Measurements from ENCODE around the gene SYCE3.

Gene SYCE3

GRCh38 chr22:50531546-50531961, 31.2 kb downstream of the SYCE3 start:
- DNase-seq (ENCODE audit: low read depth in 3 of 3) = peak in 2 of 3 donors; percentile 56 to 67

- DNase-seq (ENCODE audit: low read depth in 3 of 3) = peak; percentile 66 to 83 (median 71)
Measured at GRCh38 chr22:50530877-50531545, 31.7 kb downstream of the SYCE3 start.

GRCh38 chr22:50530580-50530876, 32.2 kb downstream of the SYCE3 start:
- DNase-seq (ENCODE audit: low read depth in 3 of 3) = no peak

- DNase-seq (ENCODE audit: low read depth in 3 of 3) = peak in 1 of 3 donors; percentile 47
Measured at GRCh38 chr22:50529897-50530579, 32.7 kb downstream of the SYCE3 start, which contains the start of gene TYMP. TYMP (minus strand) TSS chr22:50530012; CDS start chr22:50529709, 303 bp downstream.

- DNase-seq (ENCODE audit: low read depth in 3 of 3) = no peak
Measured at GRCh38 chr22:50529416-50529896, 33.3 kb downstream of the SYCE3 start.

- no peak for DNase-seq (ENCODE audit: low read depth in 3 of 3)
Measured at GRCh38 chr22:50528682-50529415, 33.9 kb downstream of the SYCE3 start.

- DNase-seq (ENCODE audit: low read depth in 3 of 3) = no peak
Measured at GRCh38 chr22:50527921-50528681, 34.6 kb downstream of the SYCE3 start.

- no peak for DNase-seq (ENCODE audit: low read depth in 3 of 3)
Measured at GRCh38 chr22:50526834-50527801, 35.6 kb downstream of the SYCE3 start.

- DNase-seq (ENCODE audit: low read depth in 3 of 3) = peak; percentile 75 to 87 (median 85)
Measured at GRCh38 chr22:50526108-50526833, 36.4 kb downstream of the SYCE3 start.

GRCh38 chr22:50525858-50526107, 36.9 kb downstream of the SYCE3 start:
- no peak for DNase-seq (ENCODE audit: low read depth in 3 of 3)

- peak; percentile 96 to 97 (median 97) for DNase-seq (ENCODE audit: low read depth in 3 of 3)
Measured at GRCh38 chr22:50525104-50525857, 37.4 kb downstream of the SYCE3 start, which contains the start of gene SCO2. SCO2 (minus strand) TSS chr22:50525598; CDS start chr22:50524411, 1,187 bp downstream.

GRCh38 chr22:50524676-50525103, 38.0 kb downstream of the SYCE3 start:
- DNase-seq (ENCODE audit: low read depth in 3 of 3) = no peak

- no peak for DNase-seq (ENCODE audit: low read depth in 3 of 3)
Measured at GRCh38 chr22:50523806-50524675, 38.7 kb downstream of the SYCE3 start.

GRCh38 chr22:50523458-50523805, 39.3 kb downstream of the SYCE3 start:
- DNase-seq (ENCODE audit: low read depth in 3 of 3) = no peak

GRCh38 chr22:50522806-50523438, 39.8 kb downstream of the SYCE3 start:
- DNase-seq (ENCODE audit: low read depth in 3 of 3) = no peak

- DNase-seq (ENCODE audit: low read depth in 3 of 3) = no peak
Measured at GRCh38 chr22:50522208-50522805, 40.4 kb downstream of the SYCE3 start.

- no peak for DNase-seq (ENCODE audit: low read depth in 3 of 3)
Measured at GRCh38 chr22:50521710-50522109, 41.0 kb downstream of the SYCE3 start.
